ENCODE results near the gene CSNK1A1L.

CSNK1A1L gene

GRCh38 chr13:37134411-37135041 lies 29.1 kb upstream of the CSNK1A1L start:
- no peak overlapping the region for H3K27ac ChIP-seq (ENCODE audit: low read depth, low read length)
- H3K4me3 ChIP-seq (ENCODE audit: low read depth, low read length) = no peak overlapping the region
- H3K9ac ChIP-seq (ENCODE audit: low read depth, low read length) = no peak overlapping the region

GRCh38 chr13:37132211-37132610 lies 26.7 kb upstream of the CSNK1A1L start:
- Histone ChIP-seq H3K36me3 (ENCODE audit: control insufficient read depth, insufficient read depth, low read length) (no peaks in the 10 kb centered on the region), H3K27me3 (ENCODE audit: control insufficient read depth, insufficient read depth, low read length) (no peaks in the 10 kb centered on the region), H3K9ac (ENCODE audit: low read depth, low read length) (no peak overlapping the region), H3K27ac (ENCODE audit: low read depth, low read length) (no peak overlapping the region), H3K9me3 (ENCODE audit: control insufficient read depth, insufficient read depth, low read length) (no peaks in the 10 kb centered on the region), H3K4me1 (ENCODE audit: control insufficient read depth, insufficient read depth, low read length) (no peaks in the 10 kb centered on the region), H3K4me3 (ENCODE audit: low read depth, low read length) (no peak overlapping the region)

More at GRCh38 chr13:37134411-37135041, 29.1 kb upstream of the CSNK1A1L start:
- Histone ChIP-seq H3K36me3 (ENCODE audit: control insufficient read depth, insufficient read depth, low read length) (no peaks in the 10 kb centered on the region), H3K4me1 (ENCODE audit: control insufficient read depth, insufficient read depth, low read length) (no peaks in the 10 kb centered on the region), H3K9me3 (ENCODE audit: control insufficient read depth, insufficient read depth, low read length) (no peaks in the 10 kb centered on the region), H3K27me3 (ENCODE audit: control insufficient read depth, insufficient read depth, low read length) (no peaks in the 10 kb centered on the region)

- H3K9me3 ChIP-seq (ENCODE audit: control insufficient read depth, insufficient read depth, low read length) = no peaks in the 10 kb centered on the region
- H3K27ac ChIP-seq (ENCODE audit: low read depth, low read length) = no peak overlapping the region
- no peak overlapping the region for H3K4me3 ChIP-seq (ENCODE audit: low read depth, low read length)
- H3K9ac ChIP-seq (ENCODE audit: low read depth, low read length) = no peak overlapping the region
- H3K4me1 ChIP-seq (ENCODE audit: control insufficient read depth, insufficient read depth, low read length) = no peaks in the 10 kb centered on the region
- H3K27me3 ChIP-seq (ENCODE audit: control insufficient read depth, insufficient read depth, low read length) = no peaks in the 10 kb centered on the region
- no peaks in the 10 kb centered on the region for H3K36me3 ChIP-seq (ENCODE audit: control insufficient read depth, insufficient read depth, low read length)
These were observed 25.6 kb upstream of the CSNK1A1L start for GRCh38 chr13:37131092-37131491.

GRCh38 chr13:37129866-37130265 lies 24.4 kb upstream of the CSNK1A1L start:
- H3K9me3 ChIP-seq (ENCODE audit: control insufficient read depth, insufficient read depth, low read length) = no peaks in the 10 kb centered on the region

GRCh38 chr13:37127691-37128241 lies 22.3 kb upstream of the CSNK1A1L start:
- Histone ChIP-seq H3K9me3 (ENCODE audit: control insufficient read depth, insufficient read depth, low read length) (no peaks in the 10 kb centered on the region), H3K36me3 (ENCODE audit: control insufficient read depth, insufficient read depth, low read length) (no peaks in the 10 kb centered on the region), H3K4me1 (ENCODE audit: control insufficient read depth, insufficient read depth, low read length) (no peaks in the 10 kb centered on the region), H3K4me3 (ENCODE audit: low read depth, low read length) (no peak overlapping the region), H3K27ac (ENCODE audit: low read depth, low read length) (no peak overlapping the region), H3K27me3 (ENCODE audit: control insufficient read depth, insufficient read depth, low read length) (no peaks in the 10 kb centered on the region), H3K9ac (ENCODE audit: low read depth, low read length) (no peak overlapping the region)

More at GRCh38 chr13:37129866-37130265, 24.4 kb upstream of the CSNK1A1L start:
- no peaks in the 10 kb centered on the region for H3K27me3 ChIP-seq (ENCODE audit: control insufficient read depth, insufficient read depth, low read length)
- H3K4me1 ChIP-seq (ENCODE audit: control insufficient read depth, insufficient read depth, low read length) = no peaks in the 10 kb centered on the region
- H3K27ac ChIP-seq (ENCODE audit: low read depth, low read length) = no peak overlapping the region
- H3K9ac ChIP-seq (ENCODE audit: low read depth, low read length) = no peak overlapping the region
- H3K36me3 ChIP-seq (ENCODE audit: control insufficient read depth, insufficient read depth, low read length) = no peaks in the 10 kb centered on the region
- H3K4me3 ChIP-seq (ENCODE audit: low read depth, low read length) = no peak overlapping the region

GRCh38 chr13:37123337-37123736 lies 17.9 kb upstream of the CSNK1A1L start:
- Histone ChIP-seq H3K27ac (ENCODE audit: low read depth, low read length) (no peak overlapping the region), H3K9ac (ENCODE audit: low read depth, low read length) (no peak overlapping the region), H3K9me3 (ENCODE audit: control insufficient read depth, insufficient read depth, low read length) (no peaks in the 10 kb centered on the region), H3K4me3 (ENCODE audit: low read depth, low read length) (no peak overlapping the region), H3K36me3 (ENCODE audit: control insufficient read depth, insufficient read depth, low read length) (no peaks in the 10 kb centered on the region), H3K27me3 (ENCODE audit: control insufficient read depth, insufficient read depth, low read length) (no peaks in the 10 kb centered on the region), H3K4me1 (ENCODE audit: control insufficient read depth, insufficient read depth, low read length) (no peaks in the 10 kb centered on the region)

- Histone ChIP-seq H3K27ac (ENCODE audit: low read depth, low read length) (no peak overlapping the region), H3K27me3 (ENCODE audit: control insufficient read depth, insufficient read depth, low read length) (no peaks in the 10 kb centered on the region), H3K4me3 (ENCODE audit: low read depth, low read length) (no peak overlapping the region), H3K36me3 (ENCODE audit: control insufficient read depth, insufficient read depth, low read length) (no peaks in the 10 kb centered on the region), H3K9ac (ENCODE audit: low read depth, low read length) (no peak overlapping the region), H3K9me3 (ENCODE audit: control insufficient read depth, insufficient read depth, low read length) (no peaks in the 10 kb centered on the region), H3K4me1 (ENCODE audit: control insufficient read depth, insufficient read depth, low read length) (no peaks in the 10 kb centered on the region)
These were observed 12.6 kb upstream of the CSNK1A1L start for GRCh38 chr13:37118016-37118415.

GRCh38 chr13:37114250-37114649 lies 8.8 kb upstream of the CSNK1A1L start:
- Histone ChIP-seq H3K4me3 (ENCODE audit: low read depth, low read length) (no peak overlapping the region), H3K9me3 (ENCODE audit: control insufficient read depth, insufficient read depth, low read length) (no peaks in the 10 kb centered on the region), H3K36me3 (ENCODE audit: control insufficient read depth, insufficient read depth, low read length) (no peaks in the 10 kb centered on the region), H3K4me1 (ENCODE audit: control insufficient read depth, insufficient read depth, low read length) (no peaks in the 10 kb centered on the region), H3K9ac (ENCODE audit: low read depth, low read length) (no peak overlapping the region), H3K27ac (ENCODE audit: low read depth, low read length) (no peak overlapping the region), H3K27me3 (ENCODE audit: control insufficient read depth, insufficient read depth, low read length) (no peaks in the 10 kb centered on the region)

GRCh38 chr13:37113534-37113933 lies 8.1 kb upstream of the CSNK1A1L start:
- no peaks in the 10 kb centered on the region for H3K9me3 ChIP-seq (ENCODE audit: control insufficient read depth, insufficient read depth, low read length)

GRCh38 chr13:37109051-37109678 lies 3.7 kb upstream of the CSNK1A1L start:
- Histone ChIP-seq H3K36me3 (ENCODE audit: control insufficient read depth, insufficient read depth, low read length) (no peaks in the 10 kb centered on the region), H3K4me3 (ENCODE audit: low read depth, low read length) (no peak overlapping the region), H3K9ac (ENCODE audit: low read depth, low read length) (no peak overlapping the region), H3K27ac (ENCODE audit: low read depth, low read length) (no peak overlapping the region), H3K9me3 (ENCODE audit: control insufficient read depth, insufficient read depth, low read length) (no peaks in the 10 kb centered on the region), H3K27me3 (ENCODE audit: control insufficient read depth, insufficient read depth, low read length) (no peaks in the 10 kb centered on the region), H3K4me1 (ENCODE audit: control insufficient read depth, insufficient read depth, low read length) (peaks cover 14% of the 10 kb centered on the region)

More at GRCh38 chr13:37113534-37113933, 8.1 kb upstream of the CSNK1A1L start:
- no peak overlapping the region for H3K27ac ChIP-seq (ENCODE audit: low read depth, low read length)
- H3K27me3 ChIP-seq (ENCODE audit: control insufficient read depth, insufficient read depth, low read length) = no peaks in the 10 kb centered on the region
- H3K9ac ChIP-seq (ENCODE audit: low read depth, low read length) = no peak overlapping the region
- no peaks in the 10 kb centered on the region for H3K36me3 ChIP-seq (ENCODE audit: control insufficient read depth, insufficient read depth, low read length)
- no peak overlapping the region for H3K4me3 ChIP-seq (ENCODE audit: low read depth, low read length)
- H3K4me1 ChIP-seq (ENCODE audit: control insufficient read depth, insufficient read depth, low read length) = no peaks in the 10 kb centered on the region

- Histone ChIP-seq H3K27me3 (ENCODE audit: control insufficient read depth, insufficient read depth, low read length) (no peaks in the 10 kb centered on the region), H3K4me1 (ENCODE audit: control insufficient read depth, insufficient read depth, low read length) (peaks cover 16% of the 10 kb centered on the region), H3K27ac (ENCODE audit: low read depth, low read length) (no peak overlapping the region), H3K4me3 (ENCODE audit: low read depth, low read length) (no peak overlapping the region), H3K9me3 (ENCODE audit: control insufficient read depth, insufficient read depth, low read length) (no peaks in the 10 kb centered on the region), H3K9ac (ENCODE audit: low read depth, low read length) (no peak overlapping the region), H3K36me3 (ENCODE audit: control insufficient read depth, insufficient read depth, low read length) (no peaks in the 10 kb centered on the region)
These were observed 2.4 kb upstream of the CSNK1A1L start for GRCh38 chr13:37107868-37108267.
